ENCODE data around the gene OR7G1.

OR7G1 gene, protein sequence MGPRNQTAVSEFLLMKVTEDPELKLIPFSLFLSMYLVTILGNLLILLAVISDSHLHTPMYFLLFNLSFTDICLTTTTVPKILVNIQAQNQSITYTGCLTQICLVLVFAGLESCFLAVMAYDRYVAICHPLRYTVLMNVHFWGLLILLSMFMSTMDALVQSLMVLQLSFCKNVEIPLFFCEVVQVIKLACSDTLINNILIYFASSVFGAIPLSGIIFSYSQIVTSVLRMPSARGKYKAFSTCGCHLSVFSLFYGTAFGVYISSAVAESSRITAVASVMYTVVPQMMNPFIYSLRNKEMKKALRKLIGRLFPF

DNA sequence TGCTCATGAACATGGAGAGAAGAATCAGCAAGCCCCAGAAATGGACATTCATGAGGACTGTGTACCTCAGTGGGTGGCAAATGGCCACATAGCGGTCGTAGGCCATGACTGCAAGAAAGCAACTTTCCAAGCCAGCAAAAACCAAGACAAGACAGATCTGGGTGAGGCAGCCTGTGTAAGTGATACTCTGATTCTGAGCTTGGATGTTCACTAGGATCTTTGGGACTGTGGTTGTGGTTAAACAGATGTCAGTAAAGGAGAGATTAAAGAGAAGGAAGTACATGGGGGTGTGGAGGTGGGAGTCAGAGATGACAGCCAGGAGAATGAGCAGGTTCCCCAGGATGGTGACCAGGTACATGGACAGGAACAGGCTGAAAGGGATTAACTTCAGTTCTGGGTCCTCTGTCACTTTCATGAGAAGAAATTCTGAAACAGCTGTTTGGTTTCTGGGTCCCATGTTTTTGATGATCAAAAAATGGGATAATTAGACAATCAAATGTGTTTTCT is at the start of gene OR7G1:
TSS of gene OR7G1 (minus strand) at position 457 of the 507 bp plus-strand sequence. CDS start at position 457, 0 bp downstream.
- DNase-seq: no peak

DNA sequence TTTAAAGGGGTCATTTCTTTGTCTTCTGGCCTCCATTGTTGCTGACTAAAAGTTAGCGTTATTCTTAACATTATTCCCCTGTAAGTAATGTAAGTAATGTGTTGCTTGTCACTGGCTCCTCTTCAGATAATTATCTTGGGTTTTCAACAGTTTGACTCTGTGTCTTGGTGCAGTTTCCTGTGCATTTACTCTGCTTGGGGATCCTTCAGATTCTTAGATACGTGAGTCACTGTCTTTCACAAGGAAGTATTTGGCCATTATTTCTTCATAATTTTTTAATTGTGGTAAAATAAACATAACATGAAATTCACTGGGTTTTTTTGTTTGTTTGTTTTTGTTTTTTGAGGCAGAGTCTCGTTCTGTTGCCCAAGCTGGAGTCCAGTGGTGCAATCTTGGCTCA is 49.7 kb upstream of the OR7G1 start:
- no peak for DNase-seq

DNA sequence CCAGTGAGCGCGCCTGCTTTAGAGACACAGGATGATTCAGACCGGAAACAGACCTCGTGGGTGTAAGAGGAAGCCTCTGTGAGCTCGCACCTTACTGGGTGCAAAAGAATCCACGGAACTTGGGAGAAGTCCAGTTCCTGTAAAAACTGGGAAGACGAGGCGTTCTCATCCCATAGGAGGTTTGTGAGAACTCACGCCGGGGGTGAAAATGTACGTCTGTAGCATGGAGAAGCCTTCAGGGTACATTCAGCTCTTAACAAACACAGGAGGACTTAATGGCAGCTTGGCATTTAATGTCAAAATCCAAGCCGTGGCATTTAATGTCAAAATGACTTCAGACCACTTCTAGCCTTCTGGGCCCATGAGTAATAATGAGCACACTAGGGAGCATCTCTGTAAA is 45.9 kb upstream of the OR7G1 start:
- DNase-seq: no peak

DNA sequence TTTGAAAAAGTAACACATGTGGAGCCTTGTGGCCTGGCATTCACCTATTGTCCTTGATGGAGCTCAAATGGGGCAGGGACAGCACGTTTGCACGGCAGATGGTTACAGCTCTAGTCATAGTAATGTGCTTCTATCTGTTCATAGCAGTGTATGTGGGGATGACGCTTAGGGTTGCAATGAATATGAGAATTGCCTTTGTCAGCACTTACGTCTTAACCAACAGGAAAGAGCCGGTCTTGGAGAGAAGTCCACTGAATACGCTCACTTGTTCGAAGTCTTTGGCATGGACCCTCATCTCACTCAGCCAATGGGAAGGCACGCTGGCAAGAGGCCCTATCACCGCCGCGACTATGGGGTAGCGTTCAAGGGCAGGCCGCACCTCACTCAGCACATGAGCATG is 44.3 kb upstream of the OR7G1 start:
- no peak for DNase-seq

DNA sequence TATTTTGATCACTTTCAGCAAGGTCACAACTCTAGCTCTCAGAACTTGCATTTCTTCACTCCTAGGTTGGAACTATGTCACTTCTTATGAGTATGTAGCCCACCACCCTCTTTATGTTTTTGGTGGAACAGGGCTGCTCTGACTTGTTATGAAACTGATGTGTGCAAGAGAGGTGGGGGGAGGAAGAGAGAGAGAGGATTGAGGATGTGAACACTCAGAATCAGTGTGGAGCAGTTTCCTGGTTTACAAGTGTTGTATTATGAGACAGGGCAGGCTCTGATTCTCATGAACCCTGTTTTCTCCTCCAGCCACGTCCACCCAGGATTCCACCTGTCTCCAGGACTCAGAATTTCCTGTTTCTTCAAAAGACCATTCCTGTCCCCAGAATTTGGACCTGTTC is 40.7 kb upstream of the OR7G1 start:
- DNase-seq: no peak

DNA sequence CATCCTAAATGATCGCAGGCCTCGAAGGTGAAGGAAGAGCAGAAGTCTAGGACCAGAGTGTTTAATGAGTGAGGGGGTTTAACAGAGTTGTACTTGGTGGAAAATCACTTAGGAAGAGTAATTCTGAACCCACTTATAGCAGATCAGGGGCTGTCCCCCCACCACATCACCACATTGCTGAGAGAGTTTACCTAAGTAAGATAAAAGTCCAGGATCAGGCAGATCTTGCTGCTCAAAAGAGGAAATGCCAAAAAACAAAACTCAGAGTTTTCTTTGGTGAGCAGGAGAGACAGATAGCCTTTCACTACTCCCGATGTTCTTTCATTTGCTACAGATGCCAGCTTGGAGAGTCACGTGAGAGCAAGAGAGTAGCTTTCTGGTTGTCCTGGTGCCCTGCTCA is 40.0 kb upstream of the OR7G1 start:
- DNase-seq: no peak

DNA sequence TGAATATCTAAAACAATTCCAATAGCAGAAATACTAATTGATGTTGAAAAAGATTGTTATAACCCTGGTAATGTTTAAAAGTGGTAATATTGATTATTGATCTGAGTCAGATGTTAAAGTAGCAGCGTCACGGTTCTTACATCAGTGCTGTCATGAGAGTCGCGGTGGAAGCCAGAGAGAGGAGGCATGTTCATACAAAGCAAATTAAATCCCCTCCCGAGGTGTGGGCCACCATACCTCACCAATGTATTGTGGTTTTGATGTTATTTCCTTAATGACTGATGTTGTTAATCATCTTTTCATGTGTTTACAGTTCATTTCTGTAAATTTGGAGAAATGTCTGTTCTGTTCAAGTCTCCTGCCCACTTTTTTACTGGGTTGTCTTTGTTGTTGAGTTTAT is 35.8 kb upstream of the OR7G1 start:
- no peak for DNase-seq

DNA sequence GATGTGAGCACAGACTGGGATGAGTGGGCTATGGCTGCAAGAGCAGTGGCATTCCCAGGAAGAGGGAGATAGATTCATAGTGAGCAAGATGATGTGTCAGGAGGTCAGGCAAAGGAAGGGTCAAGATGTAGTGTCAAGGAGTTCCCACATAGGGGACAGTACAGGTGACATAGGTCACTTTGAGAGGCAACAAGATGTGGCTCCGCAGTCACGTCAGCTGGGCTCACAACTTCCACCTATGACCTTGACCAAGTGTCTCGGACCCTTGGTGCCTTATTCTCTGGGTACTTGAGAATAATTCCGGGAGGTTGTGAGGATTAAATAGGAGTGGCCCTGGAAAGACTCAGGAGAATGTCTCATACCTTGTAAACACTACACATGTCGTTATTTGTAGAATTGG is 35.1 kb upstream of the OR7G1 start:
- no peak for DNase-seq

DNA sequence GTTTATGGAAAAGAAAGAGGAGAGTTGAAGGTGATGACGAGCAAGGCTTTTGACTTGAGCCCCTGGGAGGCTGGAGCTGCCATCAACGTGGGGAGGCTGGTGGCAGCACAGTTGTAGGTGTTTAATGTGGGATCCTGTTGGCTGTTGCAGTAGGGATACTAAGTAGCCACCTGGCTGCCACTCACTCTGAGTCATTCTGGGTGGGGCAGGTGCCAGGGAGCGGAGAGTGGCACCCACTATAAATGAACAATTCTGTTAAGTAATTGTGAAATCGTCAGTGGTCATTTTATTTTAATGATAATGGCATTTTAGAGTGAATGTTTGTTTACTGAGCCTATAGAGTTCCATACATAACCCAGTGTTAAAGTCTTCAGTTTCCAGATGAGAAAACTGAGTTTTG is 34.4 kb upstream of the OR7G1 start:
- DNase-seq: no peak

DNA sequence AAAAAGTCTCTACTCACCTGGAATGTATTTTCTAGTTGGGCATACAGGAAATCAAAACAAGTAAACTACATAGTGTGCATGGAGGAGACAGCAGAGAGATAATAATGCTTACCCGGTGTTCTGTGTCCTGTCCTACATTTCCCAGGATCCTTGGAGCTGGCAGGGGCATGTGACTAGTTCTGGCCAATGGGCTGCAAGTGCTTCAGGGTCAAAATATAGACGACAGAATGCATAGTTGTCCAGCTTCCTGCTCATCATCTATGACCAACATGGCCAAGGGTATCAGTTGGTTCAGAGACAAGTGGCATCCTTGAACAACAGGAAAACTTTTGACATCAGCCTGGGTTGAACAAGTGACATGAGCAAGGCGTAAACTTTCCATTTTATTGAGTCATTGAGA is 33.1 kb upstream of the OR7G1 start:
- DNase-seq: no peak

DNA sequence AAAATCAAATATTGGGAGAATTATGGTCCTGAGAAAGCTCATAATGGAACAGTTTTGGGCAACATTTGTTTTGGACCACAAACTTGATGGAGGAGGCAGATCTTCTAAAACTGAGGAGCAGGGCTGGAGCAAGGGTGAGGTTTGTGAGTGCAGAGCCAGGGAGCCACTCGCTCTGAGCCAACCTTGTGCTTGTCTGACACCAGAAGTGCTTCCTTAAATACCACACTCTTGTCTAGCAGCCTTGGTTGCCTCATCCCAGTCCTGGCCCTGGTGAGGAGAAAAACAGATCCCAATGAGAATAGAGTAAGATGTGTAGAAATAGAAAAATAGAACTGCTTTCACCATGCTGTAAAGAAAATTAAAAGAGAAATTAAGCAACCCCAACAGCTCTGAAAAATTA is 31.3 kb upstream of the OR7G1 start:
- no peak for DNase-seq

DNA sequence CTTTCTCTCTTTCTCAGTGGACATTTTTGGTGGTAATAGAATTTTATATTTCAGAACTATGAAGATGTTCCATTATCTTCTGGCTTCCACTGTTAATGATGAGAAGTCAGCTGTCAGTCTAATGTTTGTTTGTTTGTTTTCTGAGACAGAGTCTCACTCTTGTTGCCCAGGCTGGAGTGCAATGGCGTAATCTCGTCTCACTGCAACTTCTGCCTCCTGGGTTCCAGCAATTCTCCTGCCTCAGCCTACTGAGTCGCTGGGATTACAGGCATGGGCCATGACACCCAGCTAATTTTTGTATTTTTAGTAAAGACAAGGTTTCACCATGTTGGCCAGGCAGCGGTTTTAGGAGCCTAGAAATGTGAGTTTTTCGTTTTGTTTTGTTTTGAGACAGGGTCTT is 29.4 kb upstream of the OR7G1 start:
- DNase-seq: no peak

DNA sequence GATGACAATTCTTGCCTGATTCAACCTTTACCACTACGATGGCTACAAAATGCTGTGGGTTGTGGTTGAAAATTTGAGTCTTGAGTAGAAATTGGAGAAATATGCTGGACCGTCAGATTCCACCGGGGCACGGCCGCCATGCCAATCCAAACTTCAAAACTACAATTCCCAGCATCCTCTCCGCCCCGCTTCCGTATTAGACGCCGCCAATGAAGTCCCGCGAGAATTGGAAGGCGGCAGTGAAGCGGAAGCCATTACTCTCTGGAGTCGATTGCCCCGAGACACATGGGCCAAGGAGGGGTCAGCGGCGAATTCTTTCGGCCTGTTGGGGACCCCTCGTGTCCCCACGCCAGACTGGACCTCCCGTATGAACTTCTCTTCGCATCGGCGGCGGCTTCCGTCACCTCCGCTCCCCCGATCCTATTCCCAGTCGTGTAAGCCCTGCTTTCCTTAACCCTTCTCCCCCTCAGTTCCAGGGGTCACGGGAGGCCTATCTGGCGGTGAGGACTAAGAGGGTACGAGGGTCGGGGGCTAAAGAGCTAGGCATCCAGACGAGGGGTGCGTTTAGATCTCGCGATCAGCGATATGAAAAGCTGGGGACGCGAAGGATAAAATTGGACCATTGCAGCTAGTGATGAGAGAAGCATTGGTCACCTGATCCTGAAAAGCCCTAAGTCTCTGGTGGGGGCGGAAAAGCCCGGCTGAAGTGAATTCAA is 24.8 kb upstream of the OR7G1 start, which contains the start of gene ZNF317:
TSS of gene ZNF317 (plus strand) at position 239 of the 716 bp plus-strand sequence. CDS start 15,620 bp downstream, outside the sequence.
- DNase-seq: peak; percentile 84

DNA sequence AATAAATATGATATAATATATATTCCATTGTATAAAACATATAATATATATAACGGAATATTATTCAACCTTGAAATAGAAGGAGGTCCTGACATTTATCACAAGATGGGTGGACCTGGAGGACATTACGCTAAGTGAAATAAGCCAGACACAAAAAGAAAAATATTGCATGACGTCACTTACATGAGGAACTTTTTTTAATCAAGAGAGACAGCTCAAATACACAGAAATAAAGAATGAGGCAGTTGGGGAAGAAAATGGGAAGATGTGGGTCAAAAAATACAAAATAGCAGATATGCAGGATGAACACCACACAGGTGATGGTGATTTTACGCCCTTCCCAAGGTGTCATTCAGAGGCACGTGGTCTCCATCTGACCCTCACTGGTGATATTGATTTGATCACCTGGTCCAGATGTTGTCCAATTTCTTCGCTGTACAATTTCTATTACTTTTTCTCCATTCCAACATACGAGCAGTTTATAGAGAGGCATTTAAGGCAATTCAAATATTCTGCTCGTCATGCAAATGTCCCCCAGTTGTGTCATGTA is 24.1 kb upstream of the OR7G1 start:
- no peak for DNase-seq

DNA sequence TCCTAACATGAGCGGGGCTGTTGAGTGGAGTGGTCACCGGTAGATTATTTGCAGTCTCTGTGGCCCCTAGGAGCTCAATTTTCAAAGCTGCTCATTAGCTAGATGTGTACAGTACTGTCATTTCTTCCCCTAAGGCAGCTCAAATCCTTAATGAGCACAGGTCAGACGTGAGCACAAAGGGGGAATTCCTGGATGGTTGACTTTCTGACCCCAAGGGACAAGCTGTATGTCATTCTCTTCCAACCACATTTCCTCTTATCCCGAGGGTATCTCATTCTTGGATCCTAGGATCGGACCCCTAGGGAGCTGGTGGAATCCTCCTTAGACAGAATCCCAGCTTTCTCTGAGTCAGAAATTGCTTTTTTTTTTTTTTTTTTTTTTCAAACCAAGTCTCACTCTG is 16.9 kb upstream of the OR7G1 start:
- DNase-seq: no peak

DNA sequence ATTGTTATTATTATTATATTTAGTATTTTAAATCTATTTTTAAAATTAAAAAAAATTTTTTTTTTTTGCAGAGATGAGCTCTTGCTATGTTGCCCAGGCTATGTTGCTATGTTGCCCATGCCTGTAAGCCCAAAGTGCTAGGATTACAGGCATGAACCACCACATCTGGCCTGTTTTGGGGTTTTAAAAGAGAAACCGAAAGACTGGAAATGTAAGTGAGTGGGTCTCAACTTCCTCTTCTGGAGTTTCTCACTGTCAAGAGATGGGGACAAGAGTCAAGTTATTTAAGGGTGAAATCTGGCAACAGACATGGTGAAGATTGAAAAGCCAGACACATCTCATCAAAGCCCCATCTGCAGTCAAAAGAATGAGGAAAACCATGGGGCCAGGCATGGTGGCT is 15.4 kb upstream of the OR7G1 start:
- DNase-seq: no peak

DNA sequence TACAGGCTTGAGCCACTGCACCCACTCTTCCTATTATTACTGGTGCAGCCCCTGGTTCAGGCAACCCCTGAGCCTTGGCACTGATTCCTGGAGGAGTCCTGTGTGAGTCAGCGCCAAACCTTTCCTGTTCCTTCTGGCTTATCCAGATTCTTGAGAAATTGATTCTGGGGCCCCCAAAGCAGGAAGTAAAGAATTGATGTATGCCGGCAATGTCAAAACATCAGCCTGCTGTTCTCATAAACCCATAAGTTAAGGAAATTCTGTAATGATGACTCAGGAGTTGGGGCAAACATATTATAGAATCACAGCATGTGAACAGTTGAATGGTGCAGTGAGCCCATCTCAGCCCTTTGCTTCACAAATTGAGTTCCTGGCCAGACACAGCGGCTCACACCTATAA is 12.6 kb upstream of the OR7G1 start:
- no peak for DNase-seq

DNA sequence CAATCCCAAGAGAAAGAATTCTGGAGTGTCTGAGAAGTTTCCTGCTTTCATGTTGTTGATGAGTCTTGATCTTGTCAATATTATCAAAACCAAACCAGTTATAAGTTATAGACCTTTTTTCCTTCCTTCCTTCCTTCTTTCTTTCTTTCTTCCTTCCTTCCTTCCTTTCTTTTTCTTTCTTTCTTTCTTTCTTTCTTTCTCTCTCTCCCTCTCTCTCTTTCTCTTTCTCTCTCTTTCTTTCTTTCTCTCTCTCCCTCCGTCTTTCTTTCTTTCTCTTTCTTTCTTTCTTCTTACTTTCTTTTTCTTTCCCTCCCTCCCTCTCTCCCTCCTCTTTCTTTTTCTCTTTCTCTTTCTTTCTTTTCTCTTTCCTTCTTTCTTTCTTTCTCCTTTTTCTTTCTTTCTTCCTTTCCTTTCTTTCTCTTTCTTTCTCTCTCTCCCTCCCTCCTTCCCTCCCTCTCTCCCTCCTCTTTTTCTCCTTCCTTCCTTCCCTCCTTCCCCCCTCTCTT is 11.4 kb upstream of the OR7G1 start, which contains the start of gene OR7G3:
TSS of gene OR7G3 (minus strand) at position 51 of the 506 bp plus-strand sequence. CDS start at position 51, 0 bp downstream.
- no peak for DNase-seq

DNA sequence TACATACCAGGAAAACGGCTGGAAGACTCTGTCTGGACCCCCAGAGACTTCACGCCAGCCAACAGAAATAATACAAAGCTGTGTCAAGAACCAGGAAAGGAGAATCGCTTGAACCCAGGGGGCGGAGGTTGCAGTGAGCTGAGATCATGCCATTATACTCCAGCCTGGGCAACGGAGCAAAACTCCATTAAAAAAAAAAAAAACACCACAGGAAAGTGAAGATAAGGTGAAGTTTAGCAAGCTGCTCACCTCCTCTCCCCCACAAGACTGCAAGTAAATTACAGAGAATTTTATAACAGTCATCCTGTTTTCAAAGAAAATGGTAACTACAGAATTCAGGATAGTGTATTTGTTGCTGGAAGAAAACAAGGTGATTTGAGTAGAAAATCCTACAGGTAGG is 984 bp upstream of the OR7G1 start:
- no peak for DNase-seq

DNA sequence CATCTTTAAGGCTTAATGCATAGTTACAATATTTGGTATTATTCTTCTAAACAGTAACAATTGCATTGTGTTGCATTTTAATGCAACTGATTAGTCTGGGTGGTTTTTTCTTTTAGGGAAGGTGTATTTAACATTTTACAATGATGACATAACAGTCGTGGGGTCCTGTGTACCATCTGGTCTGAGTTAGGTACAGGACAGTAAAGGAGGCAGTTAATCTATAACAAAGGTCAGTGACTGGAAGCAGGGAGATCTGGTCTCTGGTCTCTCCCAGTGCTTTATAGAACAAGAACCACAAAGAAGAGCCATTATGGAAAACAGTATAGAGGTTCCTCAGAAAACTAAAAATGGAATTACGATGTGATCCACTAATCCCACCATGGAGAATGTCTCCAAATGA is 5.6 kb downstream of the OR7G1 start:
- DNase-seq: no peak

DNA sequence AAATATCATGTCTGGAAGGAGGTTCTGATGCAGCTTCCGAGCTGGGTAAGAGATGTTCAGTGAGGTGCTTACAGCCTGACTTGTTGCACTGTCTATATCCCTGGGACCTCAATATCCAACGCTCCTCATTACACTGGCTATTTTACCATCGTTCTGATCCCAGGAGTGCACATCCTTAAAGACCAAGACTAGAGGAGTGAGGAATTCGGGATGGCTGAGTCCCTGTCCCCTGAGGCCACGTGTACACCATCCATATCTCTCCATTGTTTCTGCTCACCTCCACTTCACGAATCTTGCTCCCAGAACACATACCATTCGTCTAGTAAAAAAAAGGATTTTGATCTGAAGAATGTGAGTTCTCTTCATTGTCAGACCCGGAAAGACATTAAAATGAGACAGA is 8.2 kb downstream of the OR7G1 start, which contains the start of gene OR7G2:
TSS of gene OR7G2 (minus strand) at position 101 of the 400 bp plus-strand sequence. CDS start 4,232 bp downstream, outside the sequence.
- DNase-seq: no peak

DNA sequence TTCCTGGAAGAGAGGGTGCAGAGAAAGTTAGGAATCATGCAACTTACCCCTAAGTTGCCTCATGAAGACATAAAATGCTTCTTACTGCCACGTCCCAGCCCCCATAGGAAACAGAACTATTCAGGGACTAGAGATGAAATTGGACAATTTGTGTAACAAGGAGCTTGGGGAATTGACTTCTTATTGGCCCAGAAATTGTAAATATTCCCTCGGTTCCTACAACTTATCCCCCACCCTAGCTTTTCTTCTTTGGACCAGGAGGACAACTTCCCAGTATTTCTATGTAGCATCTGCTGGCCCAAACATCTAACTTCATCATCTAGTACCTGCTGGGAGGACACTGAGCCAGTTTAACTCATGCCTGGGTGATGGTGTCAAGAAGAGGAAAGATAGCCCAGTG is 28.8 kb downstream of the OR7G1 start, which contains the start of gene OR1M1:
TSS of gene OR1M1 (plus strand) at position 301 of the 400 bp plus-strand sequence. CDS start 6,184 bp downstream, outside the sequence.
- no peak for DNase-seq

DNA sequence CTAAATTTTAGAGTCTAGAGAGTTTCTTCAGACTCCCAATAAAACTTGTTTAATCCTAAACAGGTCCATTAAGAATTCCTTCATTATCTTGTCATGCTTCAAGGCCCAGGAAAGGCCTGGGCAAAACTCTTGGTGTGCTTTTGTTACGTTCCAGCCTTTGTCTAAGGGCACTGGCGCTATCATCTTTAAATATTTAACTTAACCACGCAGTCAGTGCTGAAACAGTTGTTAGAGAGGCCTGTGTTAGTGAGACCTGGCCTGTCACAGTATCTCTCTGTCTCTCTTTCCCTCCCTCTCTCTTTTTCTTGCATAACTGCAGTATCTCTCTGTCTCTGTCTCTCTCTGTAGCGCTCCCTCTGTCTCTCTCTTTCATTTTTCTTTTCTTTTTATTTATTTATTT is 36.9 kb downstream of the OR7G1 start:
- no peak for DNase-seq
